Posterior cingulate gyrus (tissue), 11 donors: ENCODE measurements around the gene C5orf15.
A peak's percentile ranks its signal among the peaks of the same experiment; 100 is the strongest.
"Not testable (repeated sequence)": the region's sequence is repeated elsewhere in the genome, so short reads cannot be mapped to it uniquely, and the experiment has no call there.

Experiments
- DNase-seq, 10 donors: peaks; one replicate each; pipeline versions ENCODE4 v3.0.0 to v3.0.0-alpha.2; 2020 to 2021; ENCODE audit warnings: mixed read lengths in 3 of 10
- intact Hi-C: fragments of 100-400 bp; cut with DNase I; formaldehyde crosslinking; loops from one replicate; pipeline ENCODE4 v1.15.1; 2023

C5orf15 gene

GRCh38 chr5:133995341-133995740 is 26.9 kb upstream of the C5orf15 start:
- no peak for DNase-seq

DNA sequence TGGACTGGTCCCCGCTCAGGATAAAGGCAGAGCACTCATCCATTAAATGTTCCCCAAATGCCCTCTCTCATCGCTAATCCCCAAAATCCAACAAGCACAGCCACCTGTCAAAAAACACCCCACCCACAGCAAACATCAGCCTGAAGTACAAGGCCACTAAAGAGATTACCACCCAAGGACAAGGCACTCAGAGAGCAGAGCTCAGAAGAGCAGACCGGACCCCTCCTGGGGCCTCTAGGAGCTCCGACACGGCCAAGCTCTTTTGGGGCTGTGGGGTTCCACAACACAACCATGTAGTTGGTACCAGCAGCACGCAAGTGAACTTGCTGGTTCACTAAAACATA is 26.5 kb upstream of the C5orf15 start:
- intact Hi-C loops: no loop called here
- no peak for DNase-seq

More at GRCh38 chr5:133995341-133995740, 26.9 kb upstream of the C5orf15 start:
- intact Hi-C loops: no loop called here

GRCh38 chr5:133994297-133994989 is 26.0 kb upstream of the C5orf15 start:
- no peak for DNase-seq
- intact Hi-C loops: no loop called here

DNA sequence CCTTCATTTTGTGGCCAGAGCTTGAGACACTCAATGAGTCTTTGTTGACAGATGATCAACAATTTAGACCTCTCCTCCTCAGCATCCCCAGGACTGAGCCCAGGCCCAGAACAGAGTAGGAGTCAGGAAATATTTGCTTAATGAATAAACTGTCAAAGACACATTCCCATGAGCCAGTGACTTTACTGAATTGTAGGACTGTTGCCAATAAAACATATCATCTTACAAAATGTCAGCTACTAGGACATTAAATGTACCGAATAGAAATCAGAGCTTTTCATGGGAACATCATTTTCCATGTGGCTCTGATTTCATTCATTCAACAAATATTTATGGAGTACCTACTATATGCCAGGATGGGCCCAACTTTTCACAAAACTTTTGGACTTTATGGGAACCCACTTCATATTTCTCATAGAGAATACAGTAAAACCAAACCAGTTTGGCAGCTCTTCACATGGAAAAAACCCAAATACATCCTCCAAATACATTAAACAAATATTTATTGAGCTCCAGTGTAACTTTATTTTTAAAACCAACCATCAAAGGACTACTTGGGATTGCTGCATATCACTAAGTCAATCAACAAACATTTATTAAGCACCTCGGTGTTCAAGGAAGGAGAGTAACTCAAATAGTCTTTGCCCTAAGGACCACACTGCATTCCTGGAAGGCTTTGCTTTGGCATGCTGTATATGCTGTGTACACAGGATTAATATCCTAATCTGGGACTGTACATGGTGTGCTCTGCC is 24.9 kb upstream of the C5orf15 start:
- intact Hi-C loops: no loop called here
- DNase-seq: no peak

DNA sequence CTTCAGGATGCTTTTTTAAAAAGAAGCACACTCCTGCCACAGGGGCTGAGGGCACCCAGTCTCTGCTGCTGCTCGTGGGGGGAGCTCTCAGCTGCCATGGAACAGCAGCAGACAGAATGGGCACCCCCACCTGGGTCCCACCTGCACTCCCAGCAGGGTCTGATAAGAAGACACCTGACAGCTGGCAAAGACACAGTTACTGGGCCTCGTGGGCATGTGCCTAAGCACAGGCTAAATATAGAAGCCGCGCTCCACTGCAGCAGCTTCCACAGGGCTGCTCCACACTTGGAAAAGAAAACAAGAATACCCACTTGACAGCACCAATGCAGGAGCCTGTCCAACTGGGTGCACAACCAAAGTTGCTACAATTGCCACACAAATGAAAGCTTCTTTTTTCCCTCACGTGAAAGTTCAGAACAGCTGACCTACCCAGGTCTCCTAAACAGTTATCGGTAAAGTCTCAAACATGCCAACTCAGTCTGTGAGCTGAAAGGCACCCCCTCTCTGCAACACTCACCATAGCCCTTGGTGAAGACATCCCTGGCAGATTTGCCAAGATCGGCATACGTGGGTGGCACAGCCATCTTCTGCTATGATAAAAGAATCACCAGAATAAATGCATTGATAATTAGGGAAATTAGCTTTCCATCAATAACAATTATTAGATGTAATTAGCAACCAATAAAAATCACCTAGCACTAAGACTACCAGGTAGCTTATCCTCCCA is 24.2 kb upstream of the C5orf15 start:
- DNase-seq: peak in 8 of 10 donors; percentile 24 to 93 (median 44)
- intact Hi-C loops: no loop called here

DNA sequence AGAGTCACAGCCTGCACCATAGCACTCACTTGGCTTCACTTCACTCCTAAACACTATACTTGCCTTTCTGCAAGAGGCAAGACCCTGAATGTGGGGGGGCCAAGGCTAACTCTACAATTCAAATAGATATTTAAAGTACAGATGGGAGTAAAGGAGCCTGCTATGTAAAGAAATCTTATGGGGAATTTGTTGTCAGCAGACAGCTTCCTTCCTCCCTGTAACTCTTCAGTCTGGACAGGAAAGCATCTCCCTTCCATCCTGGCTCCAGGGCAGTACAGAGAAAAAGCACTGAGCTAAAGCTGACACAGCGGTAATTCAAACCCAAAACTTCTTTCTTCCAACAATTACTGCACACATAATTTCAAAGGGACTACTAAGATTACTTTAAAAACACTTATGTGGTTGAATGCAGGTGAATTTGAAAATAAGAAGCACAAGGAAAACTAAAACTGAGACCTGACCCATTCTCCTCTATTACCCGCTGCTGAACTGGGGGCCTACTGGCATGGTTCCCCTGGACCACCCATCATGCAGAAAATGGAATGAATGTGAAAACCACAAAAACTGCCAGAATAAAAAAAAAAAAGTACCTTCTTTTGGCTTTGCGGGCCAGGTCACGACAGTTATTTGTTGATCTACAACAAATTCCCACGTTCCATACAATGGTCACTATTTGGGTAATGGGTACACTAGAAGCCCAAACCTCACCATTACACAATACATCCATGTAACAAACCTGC is 22.9 kb upstream of the C5orf15 start:
- intact Hi-C loops: no loop called here
- DNase-seq: no peak

- intact Hi-C loops: no loop called here
Observed at GRCh38 chr5:133990396-133990795, 22.0 kb upstream of the C5orf15 start.

DNA sequence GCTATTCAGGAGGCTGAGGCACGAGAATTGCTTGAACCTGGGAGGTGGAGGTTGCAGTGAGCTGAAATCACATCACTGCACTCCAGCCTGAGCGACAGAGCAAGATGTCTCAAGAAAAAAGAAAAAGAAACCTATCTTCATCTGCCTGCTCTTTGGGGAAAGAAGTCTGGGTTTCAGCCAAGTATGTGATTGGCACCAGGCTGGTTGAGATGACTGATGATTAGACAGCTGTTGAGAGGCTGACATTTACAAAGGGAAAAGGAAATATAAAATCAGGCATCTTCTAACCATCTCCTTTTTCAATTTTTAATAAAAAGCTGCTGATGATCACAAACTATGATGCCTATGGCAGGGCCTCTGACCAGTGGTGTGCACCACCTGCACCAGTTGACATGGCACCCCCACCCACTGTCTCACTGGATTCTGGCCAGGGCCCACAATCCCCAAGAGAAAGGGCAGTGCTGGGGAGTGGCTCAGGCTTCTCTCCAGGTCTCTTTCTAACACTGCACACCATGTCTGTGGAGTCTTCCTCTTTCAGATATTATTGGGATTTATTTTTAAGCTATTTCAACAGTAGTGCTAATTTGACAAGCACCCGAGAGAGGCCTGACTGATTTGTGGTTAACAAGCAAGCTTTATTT is 17.2 kb upstream of the C5orf15 start:
- intact Hi-C loops: no loop called here
- DNase-seq: peak in 1 of 10 donors; percentile 13

More at GRCh38 chr5:133990396-133990795, 22.0 kb upstream of the C5orf15 start:
- DNase-seq: no peak

DNA sequence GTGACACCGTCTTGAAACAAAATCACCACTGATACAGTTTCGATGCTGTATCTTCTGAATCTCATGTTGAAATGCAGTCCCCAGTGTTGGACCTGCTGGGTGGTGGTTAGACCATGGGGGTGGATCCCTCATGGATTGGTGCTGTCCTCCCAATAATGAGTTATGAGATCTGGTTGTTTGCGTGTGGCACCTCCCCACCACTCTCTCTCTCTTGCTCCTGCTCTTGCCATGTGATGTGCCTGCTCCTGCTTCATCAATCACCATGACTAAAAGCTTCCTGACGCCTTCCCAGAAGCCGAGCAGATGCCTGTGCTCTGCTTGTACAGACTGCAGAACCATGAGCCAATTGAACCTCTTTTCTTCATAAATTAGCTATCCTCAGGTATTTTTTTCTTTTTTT is 15.2 kb upstream of the C5orf15 start:
- intact Hi-C loops: no loop called here

GRCh38 chr5:133981714-133982113 is 13.3 kb upstream of the C5orf15 start:
- intact Hi-C loops: no loop called here
- no peak for DNase-seq

More for the DNA sequence above, 15.2 kb upstream of the C5orf15 start:
- peak in 1 of 10 donors; percentile 4 for DNase-seq

DNA sequence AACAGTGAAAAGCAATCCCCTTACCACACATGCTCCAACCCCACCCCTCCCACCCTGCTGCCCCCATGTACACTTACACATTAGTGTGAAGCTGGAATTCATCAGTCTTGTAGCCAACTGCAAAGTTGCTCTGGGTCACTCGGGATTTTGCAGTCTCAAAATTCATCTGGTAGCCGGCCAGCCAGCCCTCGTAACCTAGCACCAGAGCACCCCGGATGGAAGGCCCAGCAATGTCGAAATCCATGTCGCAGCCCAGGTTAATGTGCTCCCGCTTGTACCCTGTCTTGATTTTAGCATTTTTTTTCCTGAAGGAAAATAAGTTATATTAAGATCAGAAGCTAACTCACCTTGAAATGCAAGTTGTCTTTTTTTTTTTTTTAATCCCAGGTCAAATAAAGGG is 12.2 kb upstream of the C5orf15 start:
- no peak for DNase-seq
- intact Hi-C loops: no loop called here

GRCh38 chr5:133978943-133979342 is 10.5 kb upstream of the C5orf15 start:
- intact Hi-C loops: no loop called here
- no peak for DNase-seq

DNA sequence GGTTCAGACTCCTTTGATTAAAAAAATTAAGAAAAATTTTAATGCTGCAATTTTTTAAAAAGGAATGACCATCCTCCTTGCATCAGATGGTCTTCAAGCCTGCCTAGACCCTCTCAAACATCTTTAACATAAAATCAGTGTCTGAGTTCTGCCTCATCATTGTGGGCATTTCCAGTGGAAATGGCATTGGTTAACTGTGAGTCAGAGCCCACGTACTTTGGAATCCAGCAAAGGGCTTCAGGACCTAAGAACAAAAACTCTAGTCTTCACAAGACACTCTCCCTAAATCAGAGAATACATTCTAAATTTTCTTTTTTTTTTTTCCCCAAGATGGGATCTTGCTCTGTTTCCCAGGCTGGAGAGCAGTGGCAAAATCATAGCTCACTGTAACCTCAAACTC is 9.4 kb upstream of the C5orf15 start:
- intact Hi-C loops: no loop called here
- no peak for DNase-seq

DNA sequence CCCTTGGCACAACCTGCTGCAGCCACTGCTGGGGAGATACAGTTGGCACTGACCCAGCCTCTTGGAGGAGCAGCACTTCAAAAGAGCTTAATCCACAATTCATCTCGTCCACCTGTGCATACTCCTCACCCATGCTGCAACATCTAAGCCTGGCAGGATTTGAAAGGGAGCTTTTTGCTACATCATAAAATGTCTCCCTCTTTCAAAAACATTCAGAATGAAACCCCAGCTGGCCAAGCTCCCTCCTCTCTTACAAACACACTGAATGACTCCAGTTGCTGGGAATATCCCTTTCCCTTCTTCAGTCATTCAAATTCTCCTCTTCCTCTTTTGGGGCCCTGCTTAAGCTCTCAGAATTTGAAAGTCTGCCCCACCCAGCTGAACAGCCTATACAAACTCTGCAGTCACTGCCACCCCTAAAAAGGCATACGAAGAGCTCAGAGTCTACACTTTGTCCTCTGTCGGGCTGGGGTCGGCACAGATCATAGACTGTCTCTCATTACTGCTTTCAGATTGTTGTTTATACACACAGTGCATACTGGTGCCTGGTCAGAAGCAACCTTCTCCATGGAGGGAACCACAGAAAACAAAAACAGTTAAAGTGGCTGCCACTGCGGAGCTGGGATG is 8.8 kb upstream of the C5orf15 start:
- intact Hi-C loops: no loop called here
- peak in 1 of 10 donors; percentile 14 for DNase-seq

GRCh38 chr5:133975546-133975945 is 7.1 kb upstream of the C5orf15 start:
- peak in 1 of 10 donors; percentile 2 for DNase-seq
- intact Hi-C loops: not testable (repeated sequence)

- intact Hi-C loops: no loop called here
- DNase-seq: peak in 1 of 10 donors; percentile 5
Observed at GRCh38 chr5:133974142-133974541, 5.7 kb upstream of the C5orf15 start.

DNA sequence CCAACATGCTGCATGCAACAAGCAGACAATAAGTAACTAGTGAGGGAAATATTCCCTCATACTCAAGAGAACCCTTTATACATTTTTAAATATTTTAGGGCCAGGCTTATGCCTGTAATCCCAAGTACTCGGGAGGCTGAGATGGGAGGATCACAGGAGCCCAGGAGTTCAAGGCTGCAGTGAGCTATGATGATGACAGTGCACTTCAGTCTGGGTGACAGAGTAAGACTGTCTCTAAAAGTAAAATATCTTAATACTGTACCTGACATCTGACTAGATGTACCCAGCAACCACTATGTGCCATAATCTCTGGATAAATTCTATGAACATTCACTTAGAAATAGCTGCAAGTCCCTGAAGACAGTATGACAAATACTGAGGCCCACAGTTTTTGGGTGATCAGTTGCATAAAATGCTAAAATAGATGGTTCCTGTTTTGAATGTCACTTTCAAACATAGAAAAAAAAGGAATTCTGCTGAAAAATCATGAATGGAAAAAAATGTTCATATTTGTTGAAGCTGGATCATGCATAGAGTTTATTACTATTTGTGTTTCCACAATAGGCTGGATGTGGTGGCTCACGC is 2.0 kb upstream of the C5orf15 start:
- intact Hi-C loops: no loop called here

DNA sequence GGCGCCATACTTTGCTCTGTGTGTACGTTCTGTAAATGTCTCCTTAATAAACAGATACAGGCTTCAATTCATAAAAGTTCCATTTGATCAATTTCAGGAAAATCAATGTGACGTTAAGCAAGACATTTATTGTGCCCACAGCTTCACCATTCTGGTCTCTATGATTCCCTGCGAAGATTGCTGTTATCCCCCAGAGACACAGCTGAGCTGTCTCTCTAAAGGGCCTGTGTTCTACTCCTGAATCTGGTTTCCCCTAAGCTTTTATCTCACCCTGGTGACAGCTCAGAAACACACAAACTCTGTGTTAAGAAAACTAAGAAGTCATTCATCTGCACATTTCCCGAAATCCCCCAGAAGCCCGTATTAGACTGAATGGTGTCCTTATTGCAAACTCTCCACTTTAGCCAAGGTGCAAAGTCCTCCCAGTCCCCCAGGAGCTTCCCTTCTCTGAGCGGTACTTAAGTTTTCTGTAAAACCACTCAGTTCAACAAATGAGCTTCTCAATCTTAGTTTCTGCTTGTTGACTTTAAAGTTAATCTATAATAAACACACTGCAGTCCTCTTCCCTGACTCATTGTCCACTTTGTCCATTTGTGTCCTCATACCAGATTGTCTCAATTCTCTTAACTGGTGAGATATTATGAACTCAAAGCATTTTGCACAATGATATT is 1.4 kb upstream of the C5orf15 start:
- DNase-seq: no peak
- intact Hi-C loops: loop anchor here (2.0 kb wide), 1 partner anchor 35 kb away; the partner anchor contains the start of gene VDAC1

More for the DNA sequence above, 2.0 kb upstream of the C5orf15 start:
- DNase-seq: no peak
